ENCODE results near the gene PRXL2C. TPM values are rescaled to one million over a fixed set of nuclear protein-coding genes. Genes with fewer than 3 reads are reported as not detected.

PRXL2C gene
- total and polyA plus RNA-seq, 2 of the 13 experiments (the other 11 are each of a cell fraction or from before 2014, with no cell fraction given), result 11.0 to 13.2 TPM

DNA sequence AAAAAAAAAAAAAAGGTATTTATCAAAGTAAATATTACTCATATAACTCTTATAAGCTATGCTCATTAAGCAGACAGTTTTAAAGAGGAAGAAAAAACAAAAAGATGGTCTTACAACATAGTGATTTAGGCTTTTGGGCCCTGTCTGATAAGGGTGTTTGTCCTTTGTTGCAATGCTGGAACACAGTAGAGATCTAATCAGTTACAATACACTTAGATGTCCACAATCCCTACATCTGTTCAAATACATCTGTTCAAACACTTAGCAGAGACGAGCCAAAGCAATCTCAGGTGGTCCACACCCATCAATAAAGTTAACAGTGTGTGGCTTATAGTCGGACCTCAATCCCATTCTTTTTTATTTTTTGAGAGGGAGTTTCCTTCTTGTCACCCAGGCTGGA, 11.0 kb downstream of the PRXL2C start (continued):
- TF ChIP-seq, protein P1, sequence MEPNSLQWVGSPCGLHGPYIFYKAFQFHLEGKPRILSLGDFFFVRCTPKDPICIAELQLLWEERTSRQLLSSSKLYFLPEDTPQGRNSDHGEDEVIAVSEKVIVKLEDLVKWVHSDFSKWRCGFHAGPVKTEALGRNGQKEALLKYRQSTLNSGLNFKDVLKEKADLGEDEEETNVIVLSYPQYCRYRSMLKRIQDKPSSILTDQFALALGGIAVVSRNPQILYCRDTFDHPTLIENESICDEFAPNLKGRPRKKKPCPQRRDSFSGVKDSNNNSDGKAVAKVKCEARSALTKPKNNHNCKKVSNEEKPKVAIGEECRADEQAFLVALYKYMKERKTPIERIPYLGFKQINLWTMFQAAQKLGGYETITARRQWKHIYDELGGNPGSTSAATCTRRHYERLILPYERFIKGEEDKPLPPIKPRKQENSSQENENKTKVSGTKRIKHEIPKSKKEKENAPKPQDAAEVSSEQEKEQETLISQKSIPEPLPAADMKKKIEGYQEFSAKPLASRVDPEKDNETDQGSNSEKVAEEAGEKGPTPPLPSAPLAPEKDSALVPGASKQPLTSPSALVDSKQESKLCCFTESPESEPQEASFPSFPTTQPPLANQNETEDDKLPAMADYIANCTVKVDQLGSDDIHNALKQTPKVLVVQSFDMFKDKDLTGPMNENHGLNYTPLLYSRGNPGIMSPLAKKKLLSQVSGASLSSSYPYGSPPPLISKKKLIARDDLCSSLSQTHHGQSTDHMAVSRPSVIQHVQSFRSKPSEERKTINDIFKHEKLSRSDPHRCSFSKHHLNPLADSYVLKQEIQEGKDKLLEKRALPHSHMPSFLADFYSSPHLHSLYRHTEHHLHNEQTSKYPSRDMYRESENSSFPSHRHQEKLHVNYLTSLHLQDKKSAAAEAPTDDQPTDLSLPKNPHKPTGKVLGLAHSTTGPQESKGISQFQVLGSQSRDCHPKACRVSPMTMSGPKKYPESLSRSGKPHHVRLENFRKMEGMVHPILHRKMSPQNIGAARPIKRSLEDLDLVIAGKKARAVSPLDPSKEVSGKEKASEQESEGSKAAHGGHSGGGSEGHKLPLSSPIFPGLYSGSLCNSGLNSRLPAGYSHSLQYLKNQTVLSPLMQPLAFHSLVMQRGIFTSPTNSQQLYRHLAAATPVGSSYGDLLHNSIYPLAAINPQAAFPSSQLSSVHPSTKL (CRISPR knock-in tag; IDR thresholded peaks at IDR 0.05), result peak; percentile 57; the same call in 1 of the 2 replicates
- TF ChIP-seq ZFP62 (CRISPR knock-in tag; IDR thresholded peaks at IDR 0.05) (no peak), ZHX2 (IDR thresholded peaks at IDR 0.05; ENCODE audit: low read depth) (no peak), ZHX2 (CRISPR knock-in tag; IDR thresholded peaks at IDR 0.05; ENCODE audit: borderline replicate concordance) (no peak), ZNF143 (CRISPR knock-in tag; IDR thresholded peaks at IDR 0.05) (no peak), GPN1 (CRISPR knock-in tag; IDR thresholded peaks at IDR 0.05; ENCODE audit: borderline replicate concordance) (no peak), SIX1 (CRISPR knock-in tag; IDR thresholded peaks at IDR 0.05; ENCODE audit: borderline replicate concordance) (peak; percentile 25; the same call in 1 of the 2 replicates), GATAD1 (CRISPR knock-in tag; IDR thresholded peaks at IDR 0.05) (no peak), U2AF2 (IDR thresholded peaks at IDR 0.05; ENCODE audit: low read depth, low read length) (no peak), ZNF460 (CRISPR knock-in tag; IDR thresholded peaks at IDR 0.05; ENCODE audit: borderline replicate concordance) (no peak), E2F5 (CRISPR knock-in tag; conservative IDR thresholded peaks at IDR 0.05) (no peak), SRSF1 (optimal IDR thresholded peaks at IDR 0.05; ENCODE audit: low read depth, low read length) (no peak), ZNF30 (CRISPR knock-in tag; IDR thresholded peaks at IDR 0.05) (no peak), ZFP37 (CRISPR knock-in tag; IDR thresholded peaks at IDR 0.05; ENCODE audit: borderline replicate concordance) (no peak), TOPORS (CRISPR knock-in tag; IDR thresholded peaks at IDR 0.05) (no peak), MEF2D (CRISPR knock-in tag; IDR thresholded peaks at IDR 0.05) (no peak), ZNF232 (CRISPR knock-in tag; IDR thresholded peaks at IDR 0.05; ENCODE audit: borderline replicate concordance) (no peak)
- TF ChIP-seq, protein P2, sequence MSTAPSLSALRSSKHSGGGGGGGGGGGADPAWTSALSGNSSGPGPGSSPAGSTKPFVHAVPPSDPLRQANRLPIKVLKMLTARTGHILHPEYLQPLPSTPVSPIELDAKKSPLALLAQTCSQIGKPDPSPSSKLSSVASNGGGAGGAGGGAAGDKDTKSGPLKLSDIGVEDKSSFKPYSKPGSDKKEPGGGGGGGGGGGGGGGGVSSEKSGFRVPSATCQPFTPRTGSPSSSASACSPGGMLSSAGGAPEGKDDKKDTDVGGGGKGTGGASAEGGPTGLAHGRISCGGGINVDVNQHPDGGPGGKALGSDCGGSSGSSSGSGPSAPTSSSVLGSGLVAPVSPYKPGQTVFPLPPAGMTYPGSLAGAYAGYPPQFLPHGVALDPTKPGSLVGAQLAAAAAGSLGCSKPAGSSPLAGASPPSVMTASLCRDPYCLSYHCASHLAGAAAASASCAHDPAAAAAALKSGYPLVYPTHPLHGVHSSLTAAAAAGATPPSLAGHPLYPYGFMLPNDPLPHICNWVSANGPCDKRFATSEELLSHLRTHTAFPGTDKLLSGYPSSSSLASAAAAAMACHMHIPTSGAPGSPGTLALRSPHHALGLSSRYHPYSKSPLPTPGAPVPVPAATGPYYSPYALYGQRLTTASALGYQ (CRISPR knock-in tag; IDR thresholded peaks at IDR 0.05), result peak; percentile 53; the same call in 1 of the 2 replicates
